SK-N-SH (cell line): Measurements from ENCODE around the gene CUL3. TPM values are rescaled to one million over a fixed set of nuclear protein-coding genes. Genes with fewer than 3 reads are reported as not detected.

Experiments used
- CTCF ChIA-PET: fragments of 300-600, 350-600 bp; formaldehyde crosslinking; extraction: SDS; loops from one replicate; lab custom pipeline; 2021; lab: Yijun Ruan, JAX
- POLR2A ChIA-PET: fragments of 350-600 bp; sonication (Branson Sonifier 250); formaldehyde crosslinking; extraction: SDS; loops from one replicate; lab custom pipeline; 2020; ENCODE audit warnings: antibody characterized with exemption, inconsistent platforms; lab: Yijun Ruan, JAX
- DNase-seq: peaks from one replicate; pipeline ENCODE4 v3.0.0; 2012
- H2AFZ ChIP-seq: fragments of 200-600 bp; sonication (generic); 2 replicates; pipeline ENCODE4 v1.8.1; 2016; ENCODE audit warnings: antibody characterized with exemption, mild to moderate bottlenecking, low read depth
- H3F3A ChIP-seq: fragments of 200-600 bp; sonication (generic); replicated peaks from 2 replicates; pipeline ENCODE3; 2016; ENCODE audit warnings: antibody characterized with exemption, mild to moderate bottlenecking; ENCODE audit not compliant: insufficient read depth
- H3K27ac ChIP-seq, 2 experiments: fragments of 200-500 bp in 1 of 2; fragments of 200-600 bp in 1 of 2; sonication (Bioruptor generic) in 1 of 2; sonication (generic), shearing (Covaris generic) in 1 of 2; 2 replicates each; pipeline versions ENCODE4 v1.5.1 to v1.6.1; 2014 to 2016; ENCODE audit warnings: low read depth in 2 of 2, inconsistent platforms in 1 of 2, low read length in 1 of 2, mild to moderate bottlenecking in 1 of 2, mixed read lengths in 1 of 2
- H3K27me3 ChIP-seq: fragments of 200-600 bp; sonication (generic), shearing (Covaris generic); 2 replicates; pipeline ENCODE4 v1.6.1; 2016; ENCODE audit warnings: mixed run types; ENCODE audit not compliant: insufficient read depth
- H3K36me3 ChIP-seq, 2 experiments: fragments of 200-500 bp in 1 of 2; fragments of 200-600 bp in 1 of 2; sonication (Bioruptor generic) in 1 of 2; sonication (generic) in 1 of 2; replicated peaks in 1 of 2; 2 replicates each; pipeline versions ENCODE3 to v1.5.1; 2014 to 2016; ENCODE audit warnings: low read length in 1 of 2, mild to moderate bottlenecking in 1 of 2; ENCODE audit not compliant: insufficient read depth in 2 of 2, control insufficient read depth in 1 of 2
- H3K4me1 ChIP-seq, 2 experiments: fragments of 200-500 bp in 1 of 2; fragments of 200-600 bp in 1 of 2; sonication (Bioruptor generic) in 1 of 2; sonication (generic), shearing (Covaris generic) in 1 of 2; 2 replicates each; pipeline versions ENCODE4 v1.5.1 to v1.6.1; 2014 to 2016; ENCODE audit warnings: low read depth in 1 of 2, low read length in 1 of 2, mixed run types in 1 of 2; ENCODE audit not compliant: insufficient read depth in 2 of 2, control insufficient read depth in 1 of 2
- H3K4me2 ChIP-seq: fragments of 200-600 bp; sonication (generic), shearing (Covaris generic); 2 replicates; pipeline ENCODE4 v1.6.1; 2017; ENCODE audit warnings: mixed run types
- H3K4me3 ChIP-seq, 2 experiments: fragments of 200-500 bp in 1 of 2; fragments of 200-600 bp in 1 of 2; sonication (Bioruptor generic) in 1 of 2; sonication (generic), shearing (Covaris generic) in 1 of 2; 2 replicates each; pipeline versions ENCODE4 v1.5.1 to v1.8.1; 2014 to 2016; ENCODE audit warnings: low read depth in 2 of 2, inconsistent platforms in 1 of 2, low read length in 1 of 2, mild to moderate bottlenecking in 1 of 2, mixed read lengths in 1 of 2, moderate library complexity in 1 of 2
- H3K79me2 ChIP-seq: fragments of 200-600 bp; sonication (generic); 2 replicates; pipeline ENCODE4 v1.8.1; 2017; ENCODE audit warnings: mild to moderate bottlenecking; ENCODE audit not compliant: insufficient read depth
- H3K9ac ChIP-seq: fragments of 200-600 bp; sonication (generic); 2 replicates; pipeline ENCODE4 v1.6.1; 2017; ENCODE audit warnings: mixed run types
- H3K9me2 ChIP-seq: fragments of 200-600 bp; sonication (generic); 2 replicates; pipeline ENCODE4 v1.6.1; 2017; ENCODE audit warnings: mixed run types
- H3K9me3 ChIP-seq: fragments of 200-600 bp; sonication (generic); 2 replicates; pipeline ENCODE4 v1.6.1; 2017; ENCODE audit warnings: mixed run types, mild to moderate bottlenecking, moderate library complexity
- H4K20me1 ChIP-seq: fragments of 200-600 bp; sonication (generic); 2 replicates; pipeline ENCODE4 v1.6.1; 2017; ENCODE audit warnings: mild to moderate bottlenecking, mixed run types; ENCODE audit not compliant: insufficient read depth
- CHD2 ChIP-seq: fragments of 150-350 bp; IDR thresholded peaks from 2 replicates; pipeline ENCODE4 v1.6.1; 2018; ENCODE audit warnings: low read length; ENCODE audit not compliant: partially characterized antibody
- ELF1 ChIP-seq: IDR thresholded peaks from 2 replicates; pipeline ENCODE4 v1.4.0; 2012
- EP300 ChIP-seq, 2 experiments: IDR thresholded peaks; 2 replicates each; pipeline versions ENCODE4 v1.4.0 to v1.6.1; 2012; ENCODE audit warnings: borderline replicate concordance in 1 of 2, low read depth in 1 of 2, low read length in 1 of 2
- EZH2phosphoT487 ChIP-seq: fragments of 200-600 bp; sonication (generic); IDR thresholded peaks from 2 replicates; pipeline ENCODE4 v1.6.1; 2017; ENCODE audit warnings: low read depth, mixed run types, mild to moderate bottlenecking, antibody characterized with exemption, moderate library complexity, borderline replicate concordance
- FOXJ3 ChIP-seq: sonication (generic); formaldehyde crosslinking; IDR thresholded peaks from 2 replicates; pipeline ENCODE4 v1.5.1; 2020; ENCODE audit warnings: mild to moderate bottlenecking, missing genetic modification reagents
- FOXM1 ChIP-seq: IDR thresholded peaks from 2 replicates; pipeline ENCODE4 v1.4.0; 2012; ENCODE audit warnings: low read depth, mild to moderate bottlenecking
- MEF2A ChIP-seq: IDR thresholded peaks from 2 replicates; pipeline ENCODE4 v1.4.0; 2012; ENCODE audit warnings: low read depth, borderline replicate concordance
- MXI1 ChIP-seq: IDR thresholded peaks from 2 replicates; pipeline ENCODE4 v1.6.1; 2012; ENCODE audit warnings: mild to moderate bottlenecking, low read depth, low read length, improper control_type of control experiment
- NRF1 ChIP-seq: IDR thresholded peaks from 2 replicates; pipeline ENCODE4 v1.6.1; 2012; ENCODE audit warnings: low read depth, mild to moderate bottlenecking, low read length
- POLR2AphosphoS5 ChIP-seq: IDR thresholded peaks from 2 replicates; pipeline ENCODE4 v1.6.1; 2012; ENCODE audit warnings: low read depth, low read length
- RXRA ChIP-seq: IDR thresholded peaks from 2 replicates; pipeline ENCODE4 v1.4.0; 2012; ENCODE audit warnings: low read depth, mild to moderate bottlenecking, borderline replicate concordance
- SIN3A ChIP-seq: IDR thresholded peaks from 2 replicates; pipeline ENCODE4 v1.6.1; 2012; ENCODE audit warnings: low read depth, mild to moderate bottlenecking, low read length, moderate library complexity, borderline replicate concordance
- SMC3 ChIP-seq: IDR thresholded peaks from 2 replicates; pipeline ENCODE4 v1.6.1; 2012; ENCODE audit warnings: low read depth, low read length, improper control_type of control experiment
- TAF1 ChIP-seq: IDR thresholded peaks from 2 replicates; pipeline ENCODE4 v1.6.1; 2012; ENCODE audit warnings: low read depth, mild to moderate bottlenecking, low read length, moderate library complexity, borderline replicate concordance
- TCF12 ChIP-seq: IDR thresholded peaks from 2 replicates; pipeline ENCODE4 v1.4.0; 2012
- YY1 ChIP-seq: IDR thresholded peaks from 2 replicates; pipeline ENCODE4 v1.4.0; 2012; ENCODE audit warnings: low read depth, mild to moderate bottlenecking
- WGBS: methylation state at CpG from one replicate; pipeline ENCODE4 v1.1.6; 2017; ENCODE audit warnings: low lambda C conversion rate; 5-methylcytosine and 5-hydroxymethylcytosine counted together
- polyA plus RNA-seq, 3 experiments: library from polyadenylated mRNA; depleted of rRNA; stranded (reverse); fragments of >200 nt; gene quantifications; 2 replicates each; pipeline ENCODE4 v1.2.3, GENCODE V29; 2012
- TF ChIP-seq, protein P1 (sequence below): fragments of 150-350 bp; IDR thresholded peaks from 2 replicates; pipeline ENCODE4 v1.6.1; 2017; ENCODE audit warnings: antibody characterized with exemption, low read length, low read depth, borderline replicate concordance
- TF ChIP-seq, protein P2 (sequence below): IDR thresholded peaks from 2 replicates; pipeline ENCODE4 v1.4.0; 2012; ENCODE audit warnings: low read depth
- TF ChIP-seq, protein P3 (sequence below): fragments of 150-350 bp; IDR thresholded peaks from 2 replicates; pipeline ENCODE4 v1.6.1; 2016; ENCODE audit warnings: mild to moderate bottlenecking, low read depth, low read length
- TF ChIP-seq, protein P4 (sequence below): IDR thresholded peaks from 2 replicates; pipeline ENCODE4 v1.4.0; 2012; ENCODE audit warnings: low read depth, borderline replicate concordance

The CUL3 gene
- polyA plus RNA-seq, 1 of the 3 experiments (the other 2 are of a cell fraction) = 17.3 TPM

DNA sequence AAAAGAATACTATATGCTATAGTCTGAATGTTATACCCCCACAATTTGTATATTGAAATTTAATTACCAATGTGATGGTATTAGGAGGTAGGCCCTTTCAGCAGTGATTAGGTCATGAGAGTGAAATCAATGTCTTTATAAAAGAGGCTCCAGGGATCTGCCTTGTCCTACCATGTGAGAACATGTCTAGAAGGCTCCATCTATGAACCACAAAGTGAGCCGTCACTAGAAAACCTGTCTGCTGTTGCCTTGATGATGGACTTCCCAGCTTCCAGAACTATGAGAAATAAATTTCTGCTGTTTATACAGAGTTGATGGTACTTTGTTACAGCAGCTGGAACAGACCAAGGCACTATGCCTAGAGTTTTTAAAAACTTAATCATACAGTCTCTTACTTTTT is 136.9 kb downstream of the CUL3 start:
- TF ChIP-seq FOXM1 = no peak
- TF ChIP-seq, protein P1, sequence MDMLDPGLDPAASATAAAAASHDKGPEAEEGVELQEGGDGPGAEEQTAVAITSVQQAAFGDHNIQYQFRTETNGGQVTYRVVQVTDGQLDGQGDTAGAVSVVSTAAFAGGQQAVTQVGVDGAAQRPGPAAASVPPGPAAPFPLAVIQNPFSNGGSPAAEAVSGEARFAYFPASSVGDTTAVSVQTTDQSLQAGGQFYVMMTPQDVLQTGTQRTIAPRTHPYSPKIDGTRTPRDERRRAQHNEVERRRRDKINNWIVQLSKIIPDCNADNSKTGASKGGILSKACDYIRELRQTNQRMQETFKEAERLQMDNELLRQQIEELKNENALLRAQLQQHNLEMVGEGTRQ = no peak
- TF ChIP-seq, protein P2, sequence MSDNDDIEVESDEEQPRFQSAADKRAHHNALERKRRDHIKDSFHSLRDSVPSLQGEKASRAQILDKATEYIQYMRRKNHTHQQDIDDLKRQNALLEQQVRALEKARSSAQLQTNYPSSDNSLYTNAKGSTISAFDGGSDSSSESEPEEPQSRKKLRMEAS = no peak
- TF ChIP-seq MXI1 = no peak
- TF ChIP-seq SMC3 = no peak
- no peak for TF ChIP-seq RXRA
- no peak for TF ChIP-seq EP300 (IDR thresholded peaks at IDR 0.05; ENCODE audit: borderline replicate concordance in 1 of 2, low read depth in 1 of 2, low read length in 1 of 2)
- no peak for TF ChIP-seq ELF1
- no peak for TF ChIP-seq YY1
- TF ChIP-seq POLR2AphosphoS5 = no peak
- TF ChIP-seq EZH2phosphoT487 = no peak
- no peak for TF ChIP-seq MEF2A
- TF ChIP-seq TCF12 = no peak
- no peak for TF ChIP-seq FOXJ3 (CRISPR knock-in tag)
- TF ChIP-seq SIN3A = no peak
- TF ChIP-seq, protein P3, sequence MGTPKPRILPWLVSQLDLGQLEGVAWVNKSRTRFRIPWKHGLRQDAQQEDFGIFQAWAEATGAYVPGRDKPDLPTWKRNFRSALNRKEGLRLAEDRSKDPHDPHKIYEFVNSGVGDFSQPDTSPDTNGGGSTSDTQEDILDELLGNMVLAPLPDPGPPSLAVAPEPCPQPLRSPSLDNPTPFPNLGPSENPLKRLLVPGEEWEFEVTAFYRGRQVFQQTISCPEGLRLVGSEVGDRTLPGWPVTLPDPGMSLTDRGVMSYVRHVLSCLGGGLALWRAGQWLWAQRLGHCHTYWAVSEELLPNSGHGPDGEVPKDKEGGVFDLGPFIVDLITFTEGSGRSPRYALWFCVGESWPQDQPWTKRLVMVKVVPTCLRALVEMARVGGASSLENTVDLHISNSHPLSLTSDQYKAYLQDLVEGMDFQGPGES = no peak
- TF ChIP-seq NRF1 = no peak
- TF ChIP-seq, protein P4, sequence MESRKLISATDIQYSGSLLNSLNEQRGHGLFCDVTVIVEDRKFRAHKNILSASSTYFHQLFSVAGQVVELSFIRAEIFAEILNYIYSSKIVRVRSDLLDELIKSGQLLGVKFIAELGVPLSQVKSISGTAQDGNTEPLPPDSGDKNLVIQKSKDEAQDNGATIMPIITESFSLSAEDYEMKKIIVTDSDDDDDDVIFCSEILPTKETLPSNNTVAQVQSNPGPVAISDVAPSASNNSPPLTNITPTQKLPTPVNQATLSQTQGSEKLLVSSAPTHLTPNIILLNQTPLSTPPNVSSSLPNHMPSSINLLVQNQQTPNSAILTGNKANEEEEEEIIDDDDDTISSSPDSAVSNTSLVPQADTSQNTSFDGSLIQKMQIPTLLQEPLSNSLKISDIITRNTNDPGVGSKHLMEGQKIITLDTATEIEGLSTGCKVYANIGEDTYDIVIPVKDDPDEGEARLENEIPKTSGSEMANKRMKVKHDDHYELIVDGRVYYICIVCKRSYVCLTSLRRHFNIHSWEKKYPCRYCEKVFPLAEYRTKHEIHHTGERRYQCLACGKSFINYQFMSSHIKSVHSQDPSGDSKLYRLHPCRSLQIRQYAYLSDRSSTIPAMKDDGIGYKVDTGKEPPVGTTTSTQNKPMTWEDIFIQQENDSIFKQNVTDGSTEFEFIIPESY = no peak
- TF ChIP-seq TAF1 = no peak
- TF ChIP-seq CHD2 = no peak
- TF ChIP-seq, all 33 proteins: peak for 0
- no peak for DNase-seq
- Histone ChIP-seq H3K27me3 (no peaks in the 10 kb centered on the region), H3K4me3 (no peak overlapping the region), H3K36me3 (no peaks in the 10 kb centered on the region), H3K4me1 (no peaks in the 10 kb centered on the region), H3F3A (no peaks in the 10 kb centered on the region), H3K9ac (no peak overlapping the region), H3K27ac (no peak overlapping the region), H4K20me1 (no peaks in the 10 kb centered on the region), H3K4me2 (no peak overlapping the region), H2AFZ (no peak overlapping the region), H3K9me2 (no peaks in the 10 kb centered on the region), H3K79me2 (no peaks in the 10 kb centered on the region), H3K9me3 (no peaks in the 10 kb centered on the region)
- WGBS = 80% methylated on average over 1 of the region's 1 CpG
- ChIA-PET CTCF (interaction anchor here (1.2 to 3.2 kb wide), 4 partner anchors 36 to 202 kb away, joined by 5 to 13 read pairs (median 8); no protein-coding TSS in a partner anchor), POLR2A (no interaction called here)
